ENCODE data around the gene MYO1B. TPM values are rescaled to one million over a fixed set of nuclear protein-coding genes. Genes with fewer than 3 reads are reported as not detected.

The MYO1B gene
- total RNA-seq, 1 experiment from 2014 or later = 37.8 TPM

GRCh38 chr2:191209340-191209739, 35.9 kb upstream of the MYO1B start:
- TF ChIP-seq EZH2 (IDR thresholded peaks at IDR 0.05; ENCODE audit: borderline replicate concordance, low read depth, low read length, poor library complexity, severe bottlenecking) (no peak), CTCF (conservative IDR thresholded peaks at IDR 0.05; ENCODE audit: low read depth, low read length) (no peak)
- no peak overlapping the region for H3K4me3 ChIP-seq (ENCODE audit: low read depth, low read length, poor library complexity, severe bottlenecking)
- DNase-seq (ENCODE audit: low spot score) = no peak
- intact Hi-C loops (cut with micrococcal nuclease; ENCODE audit: unreplicated experiment) = no loop called here
- no peaks in the 10 kb centered on the region for H3K27me3 ChIP-seq (replicated peaks; ENCODE audit: insufficient read depth, low read depth, low read length, poor library complexity)
- H3K9me3 ChIP-seq (ENCODE audit: low read depth, low read length, poor library complexity, severe bottlenecking) = no peaks in the 10 kb centered on the region
- ChIA-PET CTCF (no interaction called here), POLR2A (ENCODE audit: low non-redundant PET) (no interaction called here)
- BruUV-seq (replicated peaks) = no TSS peak
- H3K27ac ChIP-seq (ENCODE audit: low read depth, low read length, poor library complexity, severe bottlenecking) = no peak overlapping the region
- no peaks in the 10 kb centered on the region for H3K36me3 ChIP-seq (ENCODE audit: insufficient read depth, low read length, poor library complexity, severe bottlenecking)
- H3K4me1 ChIP-seq (ENCODE audit: insufficient read depth, low read length, poor library complexity, severe bottlenecking) = no peaks in the 10 kb centered on the region

GRCh38 chr2:191212119-191212518, 33.1 kb upstream of the MYO1B start:
- Histone ChIP-seq H3K27ac (ENCODE audit: low read depth, low read length, poor library complexity, severe bottlenecking) (no peak overlapping the region), H3K9me3 (ENCODE audit: low read depth, low read length, poor library complexity, severe bottlenecking) (no peaks in the 10 kb centered on the region), H3K27me3 (replicated peaks; ENCODE audit: insufficient read depth, low read depth, low read length, poor library complexity) (no peaks in the 10 kb centered on the region), H3K4me3 (ENCODE audit: low read depth, low read length, poor library complexity, severe bottlenecking) (no peak overlapping the region), H3K36me3 (ENCODE audit: insufficient read depth, low read length, poor library complexity, severe bottlenecking) (no peaks in the 10 kb centered on the region), H3K4me1 (ENCODE audit: insufficient read depth, low read length, poor library complexity, severe bottlenecking) (no peaks in the 10 kb centered on the region)
- CTCF ChIA-PET = no interaction called here
- intact Hi-C loops (cut with micrococcal nuclease; ENCODE audit: unreplicated experiment) = no loop called here
- POLR2A ChIA-PET (ENCODE audit: low non-redundant PET) = no interaction called here
- no TSS peak for BruUV-seq (replicated peaks)
- no peak for DNase-seq (ENCODE audit: low spot score)
- no peak for TF ChIP-seq CTCF (conservative IDR thresholded peaks at IDR 0.05; ENCODE audit: low read depth, low read length)
- no peak for TF ChIP-seq EZH2 (IDR thresholded peaks at IDR 0.05; ENCODE audit: borderline replicate concordance, low read depth, low read length, poor library complexity, severe bottlenecking)

- Histone ChIP-seq H3K27ac (ENCODE audit: low read depth, low read length, poor library complexity, severe bottlenecking) (no peak overlapping the region), H3K4me3 (ENCODE audit: low read depth, low read length, poor library complexity, severe bottlenecking) (no peak overlapping the region), H3K36me3 (ENCODE audit: insufficient read depth, low read length, poor library complexity, severe bottlenecking) (no peaks in the 10 kb centered on the region), H3K9me3 (ENCODE audit: low read depth, low read length, poor library complexity, severe bottlenecking) (no peaks in the 10 kb centered on the region), H3K27me3 (replicated peaks; ENCODE audit: insufficient read depth, low read depth, low read length, poor library complexity) (no peaks in the 10 kb centered on the region), H3K4me1 (ENCODE audit: insufficient read depth, low read length, poor library complexity, severe bottlenecking) (no peaks in the 10 kb centered on the region)
- intact Hi-C loops (cut with micrococcal nuclease; ENCODE audit: unreplicated experiment) = no loop called here
- TF ChIP-seq EZH2 (IDR thresholded peaks at IDR 0.05; ENCODE audit: borderline replicate concordance, low read depth, low read length, poor library complexity, severe bottlenecking) (no peak), CTCF (conservative IDR thresholded peaks at IDR 0.05; ENCODE audit: low read depth, low read length) (no peak)
- CTCF ChIA-PET = no interaction called here
- POLR2A ChIA-PET (ENCODE audit: low non-redundant PET) = no interaction called here
- DNase-seq (ENCODE audit: low spot score) = no peak
- no TSS peak for BruUV-seq (replicated peaks)
Measured at GRCh38 chr2:191213333-191213732, 31.9 kb upstream of the MYO1B start.

All from A673 (cell line).